ENCODE results near the gene OSCP1. TPM values are rescaled to one million over a fixed set of nuclear protein-coding genes. Genes with fewer than 3 reads are reported as not detected.

The OSCP1 gene
- 7.7 and 15.5 TPM in 2 replicates for total RNA-seq

GRCh38 chr1:36450270-36450918, at the start of gene OSCP1:
TSS of gene OSCP1 (minus strand) at chr1:36450451. CDS start at chr1:36450369, 82 bp downstream.

DNA sequence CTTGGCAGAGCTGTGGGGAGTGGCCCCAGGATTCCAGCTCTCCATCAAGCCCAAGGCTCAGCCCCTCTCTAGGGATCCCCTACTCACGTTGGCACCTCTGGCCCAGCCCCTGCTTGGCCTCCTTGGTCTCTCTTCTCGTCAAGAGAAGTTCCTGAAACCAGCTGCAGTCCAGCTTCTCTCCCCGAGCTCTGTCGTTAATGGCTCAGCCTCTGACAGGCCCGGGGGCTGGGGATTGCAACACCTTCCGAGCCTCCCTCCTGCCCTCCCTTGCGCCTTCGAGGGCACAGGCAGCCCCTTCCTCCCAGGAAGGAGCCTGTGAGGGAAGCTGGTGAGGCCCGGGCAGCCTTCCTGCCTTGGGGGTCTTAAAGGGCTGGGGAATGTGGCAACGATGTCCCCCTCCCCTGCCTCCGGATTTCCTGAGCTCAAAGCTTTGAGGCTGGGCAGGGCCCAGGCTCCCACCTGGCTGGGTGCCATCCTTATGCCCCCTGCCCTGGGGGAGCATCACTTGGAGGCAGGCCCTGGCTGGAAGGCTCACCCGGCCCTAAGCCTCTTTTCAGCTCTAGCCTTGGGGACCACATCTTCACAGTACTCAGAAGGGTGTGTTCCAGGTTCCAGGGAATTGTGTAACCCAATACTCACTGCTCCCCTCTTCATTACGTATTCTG, 32.6 kb upstream of the OSCP1 start, which contains the start of gene CSF3R:
CSF3R (minus strand) TSS at position 190 of the 665 bp plus-strand sequence. CDS start 3,417 bp downstream, outside the sequence.

GRCh38 chr1:36463803-36464604, 13.8 kb upstream of the OSCP1 start, which contains the start of gene MRPS15:
TSS of gene MRPS15 (minus strand) at chr1:36464384. CDS start at chr1:36464275, 109 bp downstream.

DNA sequence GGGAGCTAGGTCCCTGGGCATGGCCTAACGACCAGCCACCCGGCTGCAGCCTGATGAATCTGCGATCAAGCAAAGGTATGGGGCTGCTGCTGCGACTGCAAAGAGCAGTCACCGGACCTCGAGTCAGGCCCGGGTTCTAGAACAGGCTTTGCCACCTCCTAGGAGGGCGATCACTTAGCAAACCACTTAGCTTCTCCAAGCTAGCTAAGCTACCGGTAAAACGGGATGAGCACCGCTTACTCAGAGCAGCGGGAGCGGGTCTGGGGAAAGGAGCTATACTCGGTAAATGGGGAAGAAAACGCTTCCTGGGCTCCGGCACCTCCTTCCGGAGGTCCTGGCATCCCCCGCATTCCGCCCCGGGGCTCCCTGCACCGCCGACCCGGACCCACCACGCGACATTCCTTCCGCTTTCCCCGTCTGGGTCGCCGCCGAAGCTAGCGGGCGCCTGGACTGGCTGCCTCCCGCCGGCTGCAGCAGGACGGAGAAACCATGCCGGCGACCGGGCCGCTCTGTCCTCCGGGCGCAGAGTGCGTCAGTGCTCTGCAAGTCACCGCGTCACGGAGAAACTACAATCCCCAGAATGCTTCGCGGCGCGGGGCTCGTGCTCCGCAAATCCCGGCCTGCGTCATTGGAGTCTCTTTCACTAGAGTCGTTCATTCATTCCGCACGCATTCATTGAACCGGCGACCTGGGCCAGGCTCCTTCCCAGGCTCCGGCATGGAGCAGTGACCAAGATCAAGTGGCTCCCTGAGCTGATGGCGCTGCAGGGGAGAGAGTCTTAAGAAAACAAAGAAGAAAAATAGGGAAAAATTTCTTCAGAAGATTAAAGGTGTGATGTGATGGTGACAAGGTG, 52.6 kb downstream of the OSCP1 start, which contains the start of gene LSM10:
LSM10 (minus strand) TSS at position 531 of the 853 bp plus-strand sequence. CDS start 3,779 bp downstream, outside the sequence.

GRCh38 chr1:36385410-36386264, 64.6 kb downstream of the OSCP1 start, which contains the start of gene STK40:
TSS of gene STK40 (minus strand) at chr1:36385924. CDS start at chr1:36361332, 24,592 bp downstream.

Other genes starting within 250 kb of the OSCP1 start
- 84.1 and 146 TPM in 2 replicates for gene THRAP3, start 226.0 kb downstream of the OSCP1 start, total RNA-seq
- 3.1 and 6.2 TPM in 2 replicates for gene SH3D21, start 144.1 kb downstream of the OSCP1 start, total RNA-seq
- 233 and 252 TPM in 2 replicates for gene EVA1B, start 126.8 kb downstream of the OSCP1 start, total RNA-seq
- 17.6 and 19.9 TPM in 2 replicates for gene STK40, start 64.5 kb downstream of the OSCP1 start, total RNA-seq
- gene LSM10, start 52.5 kb downstream of the OSCP1 start, total RNA-seq = 9.5 and 12.0 TPM in 2 replicates
- 64.0 and 90.6 TPM in 2 replicates for gene MRPS15, start 13.9 kb upstream of the OSCP1 start, total RNA-seq
- 0.11 and 0.12 TPM in 2 replicates for gene CSF3R, start 32.5 kb upstream of the OSCP1 start, total RNA-seq

All from uterine smooth muscle cell (primary cell).